ENCODE results near the gene SPTBN1.
A peak's percentile ranks its signal among the peaks of the same experiment; 100 is the strongest.

The SPTBN1 gene

GRCh38 chr2:54456612-54457322, 640 bp downstream of the SPTBN1 start:
- Histone ChIP-seq H3K4me3 (ENCODE audit: low read depth in 1 of 2, low read length in 2 of 2) (peak overlapping the region; percentile 78 to 81), H3K4me1 (ENCODE audit: control insufficient read depth in 1 of 2, insufficient read depth in 2 of 2, low read length in 2 of 2) (peaks cover 0 to 37% of the 10 kb centered on the region in 2 donors), H3K27me3 (ENCODE audit: low read depth, low read length) (peaks cover 4% of the 10 kb centered on the region), H3K9me3 (ENCODE audit: control insufficient read depth in 1 of 2, low read length in 2 of 2) (no peaks in the 10 kb centered on the region), H3K36me3 (ENCODE audit: control insufficient read depth in 1 of 2, insufficient read depth in 2 of 2, low read length in 2 of 2) (no peaks in the 10 kb centered on the region), H3K27ac (ENCODE audit: low read length) (peak overlapping the region; percentile 33)

DNA sequence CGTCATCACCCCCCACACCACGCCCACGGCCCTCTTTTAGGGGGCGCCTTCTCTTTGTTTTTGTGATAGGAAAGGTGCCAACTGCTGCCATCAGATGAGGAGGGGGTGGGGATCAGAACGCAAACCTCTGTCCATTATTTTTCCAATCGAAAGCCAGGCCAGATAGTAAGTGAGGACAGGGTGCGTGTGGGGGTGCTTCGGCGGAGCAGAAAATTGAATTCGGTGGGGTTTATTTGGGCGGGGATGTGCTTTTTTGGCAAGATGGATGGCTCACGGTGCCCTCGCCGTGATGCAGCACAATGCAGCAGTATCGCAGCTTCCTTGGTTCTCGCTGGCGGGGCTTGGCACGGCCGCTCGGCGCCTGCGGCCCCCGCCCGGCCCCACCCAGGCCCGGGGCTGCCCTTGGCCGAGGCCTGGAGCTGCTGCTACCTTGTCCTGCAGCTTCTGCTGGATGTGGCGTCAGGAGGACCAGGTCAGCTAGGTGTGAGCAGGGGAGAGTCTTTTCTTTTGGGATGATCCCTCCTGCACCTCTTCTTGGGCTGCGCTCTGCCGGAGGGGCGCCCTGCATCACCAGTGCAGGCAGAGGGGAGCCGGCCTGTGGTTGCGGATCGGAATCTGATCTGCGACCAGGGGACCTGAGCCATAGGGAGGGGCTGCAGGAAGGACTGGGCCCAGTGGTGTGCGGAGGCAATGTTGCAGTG, 1.3 kb downstream of the SPTBN1 start:
- peaks cover 4% of the 10 kb centered on the region for H3K27me3 ChIP-seq (ENCODE audit: low read depth, low read length)
- H3K36me3 ChIP-seq (ENCODE audit: control insufficient read depth in 1 of 2, insufficient read depth in 2 of 2, low read length in 2 of 2): no peaks in the 10 kb centered on the region
- H3K4me1 ChIP-seq (ENCODE audit: control insufficient read depth in 1 of 2, insufficient read depth in 2 of 2, low read length in 2 of 2): peaks cover 0 to 41% of the 10 kb centered on the region in 2 donors
- H3K4me3 ChIP-seq (ENCODE audit: low read depth in 1 of 2, low read length in 2 of 2): peak overlapping the region; percentile 78 to 81
- no peaks in the 10 kb centered on the region for H3K9me3 ChIP-seq (ENCODE audit: control insufficient read depth in 1 of 2, low read length in 2 of 2)
- peak overlapping the region; percentile 33 for H3K27ac ChIP-seq (ENCODE audit: low read length)

DNA sequence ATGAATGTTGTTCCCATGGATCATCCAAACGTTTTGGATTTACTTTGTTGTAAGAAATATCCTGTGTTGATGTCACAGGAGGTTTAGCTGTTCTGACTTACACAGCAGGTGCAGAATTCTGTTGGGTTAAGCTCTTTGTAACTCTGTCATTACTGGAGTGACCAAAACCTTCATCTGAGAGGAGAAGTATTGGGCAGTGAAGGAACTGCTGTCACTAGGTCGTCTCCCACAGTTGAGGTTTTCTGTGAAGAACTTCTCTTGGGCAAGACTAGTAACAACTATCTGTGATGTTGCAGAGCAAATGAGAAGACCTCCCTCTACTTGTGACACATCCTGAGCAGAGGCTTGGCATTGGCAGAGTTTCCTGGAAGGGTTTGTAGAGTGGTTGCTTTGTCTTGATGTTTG, 2.9 kb downstream of the SPTBN1 start:
- Histone ChIP-seq H3K9me3 (ENCODE audit: control insufficient read depth in 1 of 2, low read length in 2 of 2) (no peaks in the 10 kb centered on the region), H3K36me3 (ENCODE audit: control insufficient read depth in 1 of 2, insufficient read depth in 2 of 2, low read length in 2 of 2) (no peaks in the 10 kb centered on the region), H3K4me3 (ENCODE audit: low read depth in 1 of 2, low read length in 2 of 2) (peak overlapping the region; percentile 78 to 81), H3K27ac (ENCODE audit: low read length) (peak overlapping the region; percentile 33), H3K27me3 (ENCODE audit: low read depth, low read length) (peaks cover 4% of the 10 kb centered on the region), H3K4me1 (ENCODE audit: control insufficient read depth in 1 of 2, insufficient read depth in 2 of 2, low read length in 2 of 2) (peaks cover 0 to 50% of the 10 kb centered on the region in 2 donors)

DNA sequence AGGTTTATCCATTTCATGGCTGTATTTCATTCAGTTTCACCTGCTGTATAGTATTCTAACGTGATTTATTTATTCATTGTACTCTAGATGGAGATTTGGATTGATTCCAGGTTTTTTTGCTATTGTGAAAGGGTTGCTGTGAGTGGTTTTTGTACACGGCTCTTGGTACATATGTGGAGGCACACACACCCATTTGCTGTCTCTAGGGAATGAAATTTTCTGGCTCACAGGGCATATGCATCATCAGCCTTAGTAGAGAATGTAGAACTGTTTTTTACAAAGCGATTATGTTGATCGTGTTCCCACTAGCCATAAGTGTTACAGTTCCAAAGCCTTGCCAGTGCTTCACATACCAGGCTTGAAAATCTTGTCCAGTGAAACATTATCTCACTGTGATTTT, 5.1 kb downstream of the SPTBN1 start:
- Histone ChIP-seq H3K27me3 (ENCODE audit: low read depth, low read length) (no peaks in the 10 kb centered on the region), H3K4me1 (ENCODE audit: control insufficient read depth in 1 of 2, insufficient read depth in 2 of 2, low read length in 2 of 2) (peaks cover 0 to 51% of the 10 kb centered on the region in 2 donors), H3K36me3 (ENCODE audit: control insufficient read depth in 1 of 2, insufficient read depth in 2 of 2, low read length in 2 of 2) (no peaks in the 10 kb centered on the region), H3K4me3 (ENCODE audit: low read depth in 1 of 2, low read length in 2 of 2) (no peak overlapping the region), H3K9me3 (ENCODE audit: control insufficient read depth in 1 of 2, low read length in 2 of 2) (no peaks in the 10 kb centered on the region), H3K27ac (ENCODE audit: low read length) (peak overlapping the region; percentile 6)

DNA sequence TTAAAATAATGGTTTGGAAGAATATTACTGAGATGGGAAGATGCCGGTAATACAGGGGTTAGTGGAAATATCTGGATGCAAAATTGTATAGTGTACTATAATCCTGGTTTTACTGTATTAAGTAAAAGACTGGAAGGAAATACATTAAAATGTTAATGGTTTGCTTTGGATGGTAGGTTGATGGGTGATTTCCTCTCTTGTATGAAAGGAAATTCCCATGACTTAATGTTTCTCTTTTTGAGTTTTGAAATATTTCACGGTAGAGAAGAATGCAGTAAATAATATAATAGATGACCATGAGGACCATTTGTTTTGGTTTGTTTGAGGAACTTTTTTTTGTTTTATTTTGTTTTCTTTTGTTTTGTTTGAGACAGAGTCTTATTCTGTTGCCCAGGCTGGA, 8.2 kb downstream of the SPTBN1 start:
- Histone ChIP-seq H3K4me1 (ENCODE audit: control insufficient read depth in 1 of 2, insufficient read depth in 2 of 2, low read length in 2 of 2) (peaks cover 0 to 56% of the 10 kb centered on the region in 2 donors), H3K9me3 (ENCODE audit: control insufficient read depth in 1 of 2, low read length in 2 of 2) (no peaks in the 10 kb centered on the region), H3K4me3 (ENCODE audit: low read depth in 1 of 2, low read length in 2 of 2) (no peak overlapping the region), H3K27ac (ENCODE audit: low read length) (no peak overlapping the region), H3K27me3 (ENCODE audit: low read depth, low read length) (no peaks in the 10 kb centered on the region), H3K36me3 (ENCODE audit: control insufficient read depth in 1 of 2, insufficient read depth in 2 of 2, low read length in 2 of 2) (no peaks in the 10 kb centered on the region)

- no peaks in the 10 kb centered on the region for H3K9me3 ChIP-seq (ENCODE audit: control insufficient read depth in 1 of 2, low read length in 2 of 2)
- no peaks in the 10 kb centered on the region for H3K27me3 ChIP-seq (ENCODE audit: low read depth, low read length)
- H3K4me1 ChIP-seq (ENCODE audit: control insufficient read depth in 1 of 2, insufficient read depth in 2 of 2, low read length in 2 of 2): peaks cover 0 to 57% of the 10 kb centered on the region in 2 donors
- no peaks in the 10 kb centered on the region for H3K36me3 ChIP-seq (ENCODE audit: control insufficient read depth in 1 of 2, insufficient read depth in 2 of 2, low read length in 2 of 2)
- H3K4me3 ChIP-seq (ENCODE audit: low read depth in 1 of 2, low read length in 2 of 2): no peak overlapping the region
- peak overlapping the region; percentile 27 for H3K27ac ChIP-seq (ENCODE audit: low read length)
Observed at GRCh38 chr2:54465143-54465542, 9.0 kb downstream of the SPTBN1 start.

GRCh38 chr2:54466870-54467269, 10.7 kb downstream of the SPTBN1 start:
- Histone ChIP-seq H3K27ac (ENCODE audit: low read length) (peak overlapping the region; percentile 50), H3K27me3 (ENCODE audit: low read depth, low read length) (no peaks in the 10 kb centered on the region), H3K9me3 (ENCODE audit: control insufficient read depth in 1 of 2, low read length in 2 of 2) (no peaks in the 10 kb centered on the region), H3K4me1 (ENCODE audit: control insufficient read depth in 1 of 2, insufficient read depth in 2 of 2, low read length in 2 of 2) (peaks cover 6 to 58% of the 10 kb centered on the region in 2 donors), H3K4me3 (ENCODE audit: low read depth in 1 of 2, low read length in 2 of 2) (no peak overlapping the region), H3K36me3 (ENCODE audit: control insufficient read depth in 1 of 2, insufficient read depth in 2 of 2, low read length in 2 of 2) (no peaks in the 10 kb centered on the region)

DNA sequence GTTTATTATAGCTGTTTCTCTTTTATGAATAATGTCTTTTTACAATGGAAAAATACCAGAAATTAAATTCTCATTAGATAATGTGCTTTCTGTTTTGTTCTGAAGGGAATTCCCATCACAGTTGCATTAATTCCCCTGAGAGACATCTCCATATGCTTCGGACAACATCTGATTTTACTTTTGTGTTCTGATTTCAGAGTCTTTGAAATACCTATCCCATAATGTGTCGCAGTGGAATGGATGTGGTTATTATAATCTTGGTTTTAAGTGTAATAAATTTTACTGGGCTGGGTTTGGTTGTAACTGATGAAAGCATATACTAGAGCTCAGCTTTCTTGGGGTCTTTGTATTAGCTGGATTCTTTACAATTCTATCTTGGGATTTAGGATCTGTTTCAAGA, 12.5 kb downstream of the SPTBN1 start:
- Histone ChIP-seq H3K4me1 (ENCODE audit: control insufficient read depth in 1 of 2, insufficient read depth in 2 of 2, low read length in 2 of 2) (peaks cover 6 to 54% of the 10 kb centered on the region in 2 donors), H3K4me3 (ENCODE audit: low read depth in 1 of 2, low read length in 2 of 2) (no peak overlapping the region), H3K27ac (ENCODE audit: low read length) (no peak overlapping the region), H3K27me3 (ENCODE audit: low read depth, low read length) (no peaks in the 10 kb centered on the region), H3K36me3 (ENCODE audit: control insufficient read depth in 1 of 2, insufficient read depth in 2 of 2, low read length in 2 of 2) (no peaks in the 10 kb centered on the region), H3K9me3 (ENCODE audit: control insufficient read depth in 1 of 2, low read length in 2 of 2) (no peaks in the 10 kb centered on the region)

- Histone ChIP-seq H3K27me3 (ENCODE audit: low read depth, low read length) (no peaks in the 10 kb centered on the region), H3K4me3 (ENCODE audit: low read depth in 1 of 2, low read length in 2 of 2) (no peak overlapping the region), H3K9me3 (ENCODE audit: control insufficient read depth in 1 of 2, low read length in 2 of 2) (no peaks in the 10 kb centered on the region), H3K27ac (ENCODE audit: low read length) (peak overlapping the region; percentile 18), H3K36me3 (ENCODE audit: control insufficient read depth in 1 of 2, insufficient read depth in 2 of 2, low read length in 2 of 2) (no peaks in the 10 kb centered on the region), H3K4me1 (ENCODE audit: control insufficient read depth in 1 of 2, insufficient read depth in 2 of 2, low read length in 2 of 2) (peaks cover 6 to 60% of the 10 kb centered on the region in 2 donors)
Observed at GRCh38 chr2:54469484-54470053, 13.4 kb downstream of the SPTBN1 start.

DNA sequence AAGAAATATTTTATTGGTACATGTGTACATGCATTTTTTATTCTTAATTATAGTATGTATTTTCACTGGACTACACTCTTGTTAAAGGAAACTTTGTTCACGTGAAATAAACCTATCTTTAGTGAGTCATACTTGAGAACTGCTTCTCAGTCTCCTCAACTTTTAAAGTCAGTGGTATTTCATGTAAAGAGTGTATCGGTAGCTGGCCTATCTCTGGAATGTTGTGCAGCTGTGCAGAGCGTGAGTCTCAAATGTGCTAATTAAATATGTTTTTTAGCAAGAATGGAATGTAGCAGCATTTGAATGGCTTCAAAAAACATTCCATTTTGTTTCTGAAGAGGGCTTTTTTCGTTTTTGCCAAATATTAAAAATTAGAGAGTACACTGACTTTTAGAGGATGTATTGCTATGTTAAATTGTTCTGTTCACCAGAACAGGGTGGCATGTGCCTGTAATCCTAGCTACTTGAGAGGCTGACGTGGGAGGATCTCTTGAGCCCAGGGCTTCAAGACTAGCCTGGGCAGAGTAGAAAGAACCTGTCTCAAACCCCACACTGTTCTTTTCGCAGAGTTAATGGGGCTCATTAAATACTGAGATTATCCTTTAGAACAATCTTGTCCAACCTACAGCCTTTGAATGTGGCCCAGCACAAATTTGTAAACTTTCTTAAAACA, 14.3 kb downstream of the SPTBN1 start:
- Histone ChIP-seq H3K9me3 (ENCODE audit: control insufficient read depth in 1 of 2, low read length in 2 of 2) (no peaks in the 10 kb centered on the region), H3K4me1 (ENCODE audit: control insufficient read depth in 1 of 2, insufficient read depth in 2 of 2, low read length in 2 of 2) (peaks cover 6 to 57% of the 10 kb centered on the region in 2 donors), H3K4me3 (ENCODE audit: low read depth in 1 of 2, low read length in 2 of 2) (no peak overlapping the region), H3K27me3 (ENCODE audit: low read depth, low read length) (no peaks in the 10 kb centered on the region), H3K27ac (ENCODE audit: low read length) (peak overlapping the region; percentile 18), H3K36me3 (ENCODE audit: control insufficient read depth in 1 of 2, insufficient read depth in 2 of 2, low read length in 2 of 2) (no peaks in the 10 kb centered on the region)

DNA sequence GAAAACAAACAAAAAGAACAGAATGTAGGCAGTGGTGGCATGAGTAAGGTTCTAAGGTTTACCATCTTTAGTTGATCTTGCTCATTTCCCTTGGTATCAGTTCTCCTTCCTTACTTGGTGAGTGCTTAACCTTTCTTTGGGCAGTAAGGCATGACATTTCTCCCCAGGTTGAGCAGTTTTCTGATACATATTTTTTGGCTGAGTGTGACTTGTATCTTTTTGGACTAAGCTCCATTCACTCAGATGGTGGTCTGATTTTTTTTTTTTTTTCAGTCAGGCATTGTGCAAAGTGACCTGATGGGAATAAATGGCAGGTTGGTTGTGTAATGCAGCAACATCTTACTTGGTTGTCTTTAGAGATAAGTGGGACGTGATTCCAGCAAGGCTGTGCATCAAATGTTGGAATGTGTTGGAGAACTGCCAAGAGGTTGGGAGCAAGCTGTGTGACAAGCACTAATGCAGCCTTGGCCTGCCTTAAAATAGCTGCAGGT, 15.1 kb downstream of the SPTBN1 start:
- H3K36me3 ChIP-seq (ENCODE audit: control insufficient read depth in 1 of 2, insufficient read depth in 2 of 2, low read length in 2 of 2): no peaks in the 10 kb centered on the region
- no peaks in the 10 kb centered on the region for H3K27me3 ChIP-seq (ENCODE audit: low read depth, low read length)
- H3K4me1 ChIP-seq (ENCODE audit: control insufficient read depth in 1 of 2, insufficient read depth in 2 of 2, low read length in 2 of 2): peaks cover 6 to 57% of the 10 kb centered on the region in 2 donors
- H3K4me3 ChIP-seq (ENCODE audit: low read depth in 1 of 2, low read length in 2 of 2): no peak overlapping the region
- H3K9me3 ChIP-seq (ENCODE audit: control insufficient read depth in 1 of 2, low read length in 2 of 2): no peaks in the 10 kb centered on the region
- H3K27ac ChIP-seq (ENCODE audit: low read length): peak overlapping the region; percentile 8

Data from muscle layer of duodenum (tissue), 2 donors.